Astrocyte (in vitro differentiated cells and primary cell): ENCODE measurements around the gene MAP4K2. TPM values are rescaled to one million over a fixed set of nuclear protein-coding genes. Genes with fewer than 3 reads are reported as not detected.

Experiments used
- DNase-seq: peaks from one replicate; pipeline ENCODE4 v3.0.0-alpha.2; 2010; ENCODE audit warnings: low read depth
- FAIRE-seq: peaks from 2 replicates; lab custom pipeline; 2011; peaks lifted over from hg19 to GRCh38; lab: Jason Lieb, UNC
- H2AFZ ChIP-seq: 2 replicates; pipeline ENCODE4 v1.6.0; 2012; ENCODE audit warnings: low read depth, low read length, inconsistent platforms
- H3K27ac ChIP-seq: 2 replicates; pipeline ENCODE4 v1.5.1; 2011; ENCODE audit warnings: low read depth, low read length, inconsistent platforms
- H3K27me3 ChIP-seq: 2 replicates; pipeline ENCODE4 v1.6.0; 2011; ENCODE audit warnings: low read length, inconsistent platforms; ENCODE audit not compliant: insufficient read depth
- H3K36me3 ChIP-seq: 2 replicates; pipeline ENCODE4 v1.5.1; 2011; ENCODE audit warnings: low read length, inconsistent platforms; ENCODE audit not compliant: insufficient read depth
- H3K4me1 ChIP-seq: 2 replicates; pipeline ENCODE4 v1.5.1; 2011; ENCODE audit warnings: low read length, inconsistent platforms; ENCODE audit not compliant: insufficient read depth
- H3K4me2 ChIP-seq: 2 replicates; pipeline ENCODE4 v1.6.0; 2012; ENCODE audit warnings: low read length, inconsistent platforms
- H3K4me3 ChIP-seq: 2 replicates; pipeline ENCODE4 v1.5.1; 2011; ENCODE audit warnings: low read depth, mild to moderate bottlenecking, low read length, inconsistent platforms; ENCODE audit not compliant: insufficient read depth
- H3K79me2 ChIP-seq: 2 replicates; pipeline ENCODE4 v1.6.0; 2012; ENCODE audit warnings: mild to moderate bottlenecking, low read length, inconsistent platforms; ENCODE audit not compliant: insufficient read depth
- H3K9ac ChIP-seq: 2 replicates; pipeline ENCODE4 v1.6.0; 2012; ENCODE audit warnings: mild to moderate bottlenecking, low read length, inconsistent platforms
- H3K9me3 ChIP-seq: 2 replicates; pipeline ENCODE4 v1.5.1; 2012; ENCODE audit warnings: low read depth, mild to moderate bottlenecking, low read length, inconsistent platforms; ENCODE audit not compliant: insufficient read depth
- H4K20me1 ChIP-seq: 2 replicates; pipeline ENCODE4 v1.6.0; 2012; ENCODE audit warnings: low read length, inconsistent platforms; ENCODE audit not compliant: insufficient read depth
- H3K27ac Mint-ChIP-seq: one replicate; pipeline ENCODE4 v1.8.0; 2021; ENCODE audit warnings: mild to moderate bottlenecking, mixed read lengths; ENCODE audit not compliant: unreplicated experiment
- H3K27me3 Mint-ChIP-seq: one replicate; pipeline ENCODE4 v1.8.0; 2021; ENCODE audit warnings: low read depth, mixed read lengths; ENCODE audit not compliant: unreplicated experiment
- H3K36me3 Mint-ChIP-seq: one replicate; pipeline ENCODE4 v1.8.0; 2021; ENCODE audit warnings: low read depth, mixed read lengths; ENCODE audit not compliant: unreplicated experiment
- H3K4me1 Mint-ChIP-seq: one replicate; pipeline ENCODE4 v1.8.0; 2021; ENCODE audit warnings: low read depth, mixed read lengths; ENCODE audit not compliant: unreplicated experiment
- H3K4me3 Mint-ChIP-seq: one replicate; pipeline ENCODE4 v1.8.0; 2021; ENCODE audit warnings: mild to moderate bottlenecking, moderate library complexity, mixed read lengths; ENCODE audit not compliant: unreplicated experiment
- H3K9me3 Mint-ChIP-seq: one replicate; pipeline ENCODE4 v1.8.0; 2021; ENCODE audit warnings: mild to moderate bottlenecking, mixed read lengths; ENCODE audit not compliant: unreplicated experiment
- EZH2 ChIP-seq: IDR thresholded peaks from 2 replicates; pipeline ENCODE4 v1.6.1; 2012; ENCODE audit warnings: mild to moderate bottlenecking, low read length, inconsistent platforms; ENCODE audit not compliant: insufficient read depth
- total RNA-seq: library from RNA; stranded (reverse); gene quantifications from 2 replicates; pipeline ENCODE4 v1.2.1, GENCODE V29; 2021
- TF ChIP-seq, protein P1 (sequence below): IDR thresholded peaks from 2 replicates; pipeline ENCODE4 v1.5.1; 2011; ENCODE audit warnings: low read depth, mild to moderate bottlenecking, inconsistent platforms, low read length, moderate library complexity; ENCODE audit not compliant: insufficient read depth

MAP4K2 gene
- total RNA-seq, 1 donor from 2014 or later: 11.2 TPM

GRCh38 chr11:64745521-64746328 is 57.3 kb downstream of the MAP4K2 start:
- FAIRE-seq: no peak
- Histone ChIP-seq H2AFZ (peak overlapping the region; percentile 40), H3K27ac (no peak overlapping the region), H4K20me1 (peaks cover 5% of the 10 kb centered on the region), H3K4me1 (peaks cover 24% of the 10 kb centered on the region), H3K79me2 (no peaks in the 10 kb centered on the region), H3K27me3 (peaks cover 38% of the 10 kb centered on the region), H3K4me2 (peak overlapping the region; percentile 81), H3K36me3 (no peaks in the 10 kb centered on the region), H3K4me3 (peak overlapping the region; percentile 38), H3K9ac (peak overlapping the region; percentile 46), H3K9me3 (no peaks in the 10 kb centered on the region)
- Mint-ChIP-seq H3K27me3 (peaks cover 21% of the 10 kb centered on the region), H3K9me3 (no peaks in the 10 kb centered on the region), H3K27ac (no peak overlapping the region), H3K4me1 (peaks cover 2% of the 10 kb centered on the region), H3K4me3 (peak overlapping the region; percentile 82), H3K36me3 (peaks cover 3% of the 10 kb centered on the region)
- peak; percentile 47 for DNase-seq
- TF ChIP-seq EZH2: peak; percentile 66
- TF ChIP-seq, protein P1, sequence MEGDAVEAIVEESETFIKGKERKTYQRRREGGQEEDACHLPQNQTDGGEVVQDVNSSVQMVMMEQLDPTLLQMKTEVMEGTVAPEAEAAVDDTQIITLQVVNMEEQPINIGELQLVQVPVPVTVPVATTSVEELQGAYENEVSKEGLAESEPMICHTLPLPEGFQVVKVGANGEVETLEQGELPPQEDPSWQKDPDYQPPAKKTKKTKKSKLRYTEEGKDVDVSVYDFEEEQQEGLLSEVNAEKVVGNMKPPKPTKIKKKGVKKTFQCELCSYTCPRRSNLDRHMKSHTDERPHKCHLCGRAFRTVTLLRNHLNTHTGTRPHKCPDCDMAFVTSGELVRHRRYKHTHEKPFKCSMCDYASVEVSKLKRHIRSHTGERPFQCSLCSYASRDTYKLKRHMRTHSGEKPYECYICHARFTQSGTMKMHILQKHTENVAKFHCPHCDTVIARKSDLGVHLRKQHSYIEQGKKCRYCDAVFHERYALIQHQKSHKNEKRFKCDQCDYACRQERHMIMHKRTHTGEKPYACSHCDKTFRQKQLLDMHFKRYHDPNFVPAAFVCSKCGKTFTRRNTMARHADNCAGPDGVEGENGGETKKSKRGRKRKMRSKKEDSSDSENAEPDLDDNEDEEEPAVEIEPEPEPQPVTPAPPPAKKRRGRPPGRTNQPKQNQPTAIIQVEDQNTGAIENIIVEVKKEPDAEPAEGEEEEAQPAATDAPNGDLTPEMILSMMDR: no peak

DNA sequence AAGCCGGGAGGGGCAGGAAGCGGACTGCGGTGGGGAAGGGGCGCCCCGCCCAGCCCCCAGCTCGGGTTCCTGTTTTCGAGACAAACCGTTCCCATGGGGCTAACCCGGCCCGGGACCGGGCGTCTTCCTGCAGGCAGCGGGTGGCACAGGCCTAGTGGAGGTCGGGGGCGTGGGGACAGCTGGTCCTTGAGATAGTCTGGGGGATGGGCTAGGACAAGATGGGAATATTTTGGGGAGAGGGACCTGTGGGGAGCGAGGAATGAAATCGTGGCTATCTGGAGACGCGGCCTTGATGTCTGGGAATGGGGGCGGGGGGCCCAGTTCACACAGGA is 57.9 kb downstream of the MAP4K2 start:
- Histone ChIP-seq H3K9me3 (no peaks in the 10 kb centered on the region), H3K9ac (peak overlapping the region; percentile 46), H3K79me2 (no peaks in the 10 kb centered on the region), H3K4me3 (peak overlapping the region; percentile 38), H3K4me1 (peaks cover 24% of the 10 kb centered on the region), H3K27me3 (peaks cover 43% of the 10 kb centered on the region), H2AFZ (peak overlapping the region; percentile 26), H4K20me1 (peaks cover 5% of the 10 kb centered on the region), H3K4me2 (peak overlapping the region; percentile 81), H3K27ac (no peak overlapping the region), H3K36me3 (no peaks in the 10 kb centered on the region)
- no peak for FAIRE-seq
- DNase-seq: no peak
- no peaks in the 10 kb centered on the region for H3K9me3 Mint-ChIP-seq
- H3K4me3 Mint-ChIP-seq: peak overlapping the region; percentile 82
- H3K36me3 Mint-ChIP-seq: peaks cover 3% of the 10 kb centered on the region
- peaks cover 2% of the 10 kb centered on the region for H3K4me1 Mint-ChIP-seq
- peak overlapping the region; percentile 72 for H3K27ac Mint-ChIP-seq
- TF ChIP-seq, protein P1: no peak
- TF ChIP-seq EZH2: peak; percentile 89
- H3K27me3 Mint-ChIP-seq: peaks cover 27% of the 10 kb centered on the region
